ENCODE results near the gene SCFD2. TPM values are rescaled to one million over a fixed set of nuclear protein-coding genes. Genes with fewer than 3 reads are reported as not detected.

Gene SCFD2
- total and polyA plus RNA-seq, 7 donors, result 3.7 to 16.6 (median 10.7) TPM

- H3K4me3 ChIP-seq, result no peak overlapping the region
- H3K27me3 ChIP-seq, result no peaks in the 10 kb centered on the region
- no peak for DNase-seq
- 78 to 95% methylated on average over 3 of the region's 3 CpGs for WGBS, 2 donors
- H3K36me3 ChIP-seq, result no peaks in the 10 kb centered on the region
- no peak for TF ChIP-seq CTCF (IDR thresholded peaks at IDR 0.05)
- TF ChIP-seq EP300 (IDR thresholded peaks at IDR 0.05), result no peak
- TF ChIP-seq POLR2AphosphoS5 (IDR thresholded peaks at IDR 0.05), result no peak
- no peak for TF ChIP-seq POLR2A (IDR thresholded peaks at IDR 0.05)
- H3K9me3 ChIP-seq, result no peaks in the 10 kb centered on the region
- no peak overlapping the region for H3K27ac ChIP-seq
- intact Hi-C loops (cut with DNase I), result no loop called here
- no peaks in the 10 kb centered on the region for H3K4me1 ChIP-seq
Measured at GRCh38 chr4:53174823-53175222, 191.0 kb downstream of the SCFD2 start.

GRCh38 chr4:53173576-53173975, 192.3 kb downstream of the SCFD2 start:
- no peak for DNase-seq
- no peaks in the 10 kb centered on the region for H3K36me3 ChIP-seq
- no peak overlapping the region for H3K27ac ChIP-seq
- WGBS, 2 donors, result 64 to 94% methylated on average over 1 of the region's 1 CpG
- TF ChIP-seq EP300 (IDR thresholded peaks at IDR 0.05) (no peak), CTCF (IDR thresholded peaks at IDR 0.05) (no peak), POLR2AphosphoS5 (IDR thresholded peaks at IDR 0.05) (no peak), POLR2A (IDR thresholded peaks at IDR 0.05) (no peak)
- H3K4me1 ChIP-seq, result no peaks in the 10 kb centered on the region
- no peaks in the 10 kb centered on the region for H3K27me3 ChIP-seq
- intact Hi-C loops (cut with DNase I), result no loop called here
- no peak overlapping the region for H3K4me3 ChIP-seq
- no peaks in the 10 kb centered on the region for H3K9me3 ChIP-seq

- Histone ChIP-seq H3K9me3 (no peaks in the 10 kb centered on the region), H3K4me1 (no peaks in the 10 kb centered on the region), H3K36me3 (no peaks in the 10 kb centered on the region), H3K27ac (no peak overlapping the region), H3K4me3 (no peak overlapping the region), H3K27me3 (no peaks in the 10 kb centered on the region)
- TF ChIP-seq EP300 (IDR thresholded peaks at IDR 0.05), result no peak
- no peak for TF ChIP-seq POLR2A (IDR thresholded peaks at IDR 0.05)
- no peak for TF ChIP-seq POLR2AphosphoS5 (IDR thresholded peaks at IDR 0.05)
- no peak for TF ChIP-seq CTCF (IDR thresholded peaks at IDR 0.05)
- WGBS, 2 donors, result 98% methylated on average over 3 of the region's 3 CpGs
- intact Hi-C loops (cut with DNase I), result no loop called here
- no peak for DNase-seq
Measured at GRCh38 chr4:53171797-53172196, 194.1 kb downstream of the SCFD2 start.

- Histone ChIP-seq H3K27ac (no peak overlapping the region), H3K4me3 (no peak overlapping the region), H3K9me3 (no peaks in the 10 kb centered on the region), H3K4me1 (no peaks in the 10 kb centered on the region), H3K36me3 (no peaks in the 10 kb centered on the region), H3K27me3 (no peaks in the 10 kb centered on the region)
- no peak for DNase-seq
- intact Hi-C loops (cut with DNase I), result no loop called here
- TF ChIP-seq POLR2AphosphoS5 (IDR thresholded peaks at IDR 0.05) (no peak), POLR2A (IDR thresholded peaks at IDR 0.05) (no peak), EP300 (IDR thresholded peaks at IDR 0.05) (no peak), CTCF (IDR thresholded peaks at IDR 0.05) (no peak)
- WGBS, 2 donors, result 91 to 95% methylated on average over 5 of the region's 5 CpGs
Measured at GRCh38 chr4:53169695-53170617, 195.9 kb downstream of the SCFD2 start.

Measured in sigmoid colon (tissue), 7 donors.